ENCODE measurements around the gene MRGPRF. TPM values are rescaled to one million over a fixed set of nuclear protein-coding genes. Genes with fewer than 3 reads are reported as not detected.

MRGPRF gene
- polyA plus RNA-seq, 2 of the 4 experiments (the other 2 are of a cell fraction), result 0.04 TPM; not detected in 1

DNA sequence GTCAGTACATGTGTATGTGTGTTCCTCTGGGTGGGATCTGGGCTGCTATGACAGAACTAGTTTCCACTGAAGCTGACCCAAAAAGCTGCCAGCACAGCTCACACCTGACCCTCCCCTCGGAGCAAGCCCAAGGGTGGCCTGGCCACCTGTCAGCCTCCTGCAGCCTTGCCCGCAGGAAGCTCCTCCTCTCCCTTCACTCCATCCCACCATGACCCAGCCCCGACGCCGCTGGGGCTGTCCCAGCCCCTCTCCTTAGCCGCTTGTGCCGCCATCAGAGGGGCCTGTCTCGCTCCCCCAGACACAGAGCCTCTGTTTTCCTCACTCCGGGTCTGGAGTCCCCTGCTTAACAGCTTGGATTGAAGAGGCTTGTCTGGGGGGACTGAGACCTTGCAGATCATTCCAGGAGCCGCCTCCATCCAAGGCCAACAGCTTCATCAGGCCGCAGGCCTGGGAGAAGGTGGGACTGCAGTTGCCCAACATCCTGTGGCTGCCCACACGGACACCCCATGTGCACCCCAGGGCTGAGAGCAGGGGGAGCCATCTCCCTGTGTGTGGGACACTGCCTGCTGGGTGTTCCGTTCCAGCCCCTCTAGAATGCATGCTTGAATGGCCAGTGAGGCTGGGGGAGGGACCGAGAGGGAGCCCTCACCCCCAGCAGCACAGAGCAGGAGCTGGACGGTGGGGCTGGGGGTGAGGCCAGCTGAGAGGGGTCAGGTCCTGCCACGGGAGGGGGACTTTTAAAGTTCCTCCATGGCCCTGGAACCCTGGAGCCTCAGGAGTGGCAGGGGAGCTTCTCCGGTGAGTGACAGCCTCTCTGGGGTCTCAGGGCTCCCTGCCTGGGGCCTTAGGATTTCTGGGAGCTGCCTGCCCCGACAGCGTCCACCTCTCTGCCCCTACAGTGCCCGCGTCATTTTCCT is 696 bp downstream of the MRGPRF start:
- Histone ChIP-seq H3K9me3 (no peaks in the 10 kb centered on the region), H3K4me1 (peaks cover 35% of the 10 kb centered on the region), H3K27ac (no peak overlapping the region), H3K4me2 (no peak overlapping the region), H3K4me3 (no peak overlapping the region)
- ATAC-seq (no peak), FAIRE-seq (no peak), DNase-seq (ENCODE audit: low read depth in 1 of 2, low spot score in 1 of 2) (no peak)
- ChIA-PET POLR2A (interaction anchor here (0.6 kb wide), 1 partner anchor 12 kb away, joined by 3 read pairs; no protein-coding TSS in a partner anchor), CTCF (interaction anchor here (0.6 to 1.2 kb wide), 4 partner anchors 11 to 85 kb away, joined by 3 read pairs; no protein-coding TSS in a partner anchor)
- no peak for TF ChIP-seq ZSCAN20 (CRISPR knock-in tag; IDR thresholded peaks at IDR 0.05)
- TF ChIP-seq, protein P1, sequence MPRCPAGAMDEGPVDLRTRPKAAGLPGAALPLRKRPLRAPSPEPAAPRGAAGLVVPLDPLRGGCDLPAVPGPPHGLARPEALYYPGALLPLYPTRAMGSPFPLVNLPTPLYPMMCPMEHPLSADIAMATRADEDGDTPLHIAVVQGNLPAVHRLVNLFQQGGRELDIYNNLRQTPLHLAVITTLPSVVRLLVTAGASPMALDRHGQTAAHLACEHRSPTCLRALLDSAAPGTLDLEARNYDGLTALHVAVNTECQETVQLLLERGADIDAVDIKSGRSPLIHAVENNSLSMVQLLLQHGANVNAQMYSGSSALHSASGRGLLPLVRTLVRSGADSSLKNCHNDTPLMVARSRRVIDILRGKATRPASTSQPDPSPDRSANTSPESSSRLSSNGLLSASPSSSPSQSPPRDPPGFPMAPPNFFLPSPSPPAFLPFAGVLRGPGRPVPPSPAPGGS (IDR thresholded peaks at IDR 0.05), result no peak
- no peak for TF ChIP-seq HDAC2 (IDR thresholded peaks at IDR 0.05)
- no peak for TF ChIP-seq CEBPB (IDR thresholded peaks at IDR 0.05)
- TF ChIP-seq POLR2AphosphoS2 (conservative IDR thresholded peaks at IDR 0.05; ENCODE audit: low read length), result no peak
- no peak for TF ChIP-seq POLR2A (IDR thresholded peaks at IDR 0.05; ENCODE audit: low read length)
- no peak for TF ChIP-seq MAFK (IDR thresholded peaks at IDR 0.05; ENCODE audit: partially characterized antibody)
- TF ChIP-seq RAD21 (conservative IDR thresholded peaks at IDR 0.05 in 1 of 2, IDR thresholded peaks at IDR 0.05 in 1 of 2), result no peak
- TF ChIP-seq, protein P2, sequence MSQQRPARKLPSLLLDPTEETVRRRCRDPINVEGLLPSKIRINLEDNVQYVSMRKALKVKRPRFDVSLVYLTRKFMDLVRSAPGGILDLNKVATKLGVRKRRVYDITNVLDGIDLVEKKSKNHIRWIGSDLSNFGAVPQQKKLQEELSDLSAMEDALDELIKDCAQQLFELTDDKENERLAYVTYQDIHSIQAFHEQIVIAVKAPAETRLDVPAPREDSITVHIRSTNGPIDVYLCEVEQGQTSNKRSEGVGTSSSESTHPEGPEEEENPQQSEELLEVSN (IDR thresholded peaks at IDR 0.05; ENCODE audit: borderline replicate concordance, low read depth), result no peak
- TF ChIP-seq HOXB13 (CRISPR knock-in tag; IDR thresholded peaks at IDR 0.05; ENCODE audit: low read depth), result no peak
- TF ChIP-seq RARB (CRISPR knock-in tag; IDR thresholded peaks at IDR 0.05), result no peak
- TF ChIP-seq, protein P3, sequence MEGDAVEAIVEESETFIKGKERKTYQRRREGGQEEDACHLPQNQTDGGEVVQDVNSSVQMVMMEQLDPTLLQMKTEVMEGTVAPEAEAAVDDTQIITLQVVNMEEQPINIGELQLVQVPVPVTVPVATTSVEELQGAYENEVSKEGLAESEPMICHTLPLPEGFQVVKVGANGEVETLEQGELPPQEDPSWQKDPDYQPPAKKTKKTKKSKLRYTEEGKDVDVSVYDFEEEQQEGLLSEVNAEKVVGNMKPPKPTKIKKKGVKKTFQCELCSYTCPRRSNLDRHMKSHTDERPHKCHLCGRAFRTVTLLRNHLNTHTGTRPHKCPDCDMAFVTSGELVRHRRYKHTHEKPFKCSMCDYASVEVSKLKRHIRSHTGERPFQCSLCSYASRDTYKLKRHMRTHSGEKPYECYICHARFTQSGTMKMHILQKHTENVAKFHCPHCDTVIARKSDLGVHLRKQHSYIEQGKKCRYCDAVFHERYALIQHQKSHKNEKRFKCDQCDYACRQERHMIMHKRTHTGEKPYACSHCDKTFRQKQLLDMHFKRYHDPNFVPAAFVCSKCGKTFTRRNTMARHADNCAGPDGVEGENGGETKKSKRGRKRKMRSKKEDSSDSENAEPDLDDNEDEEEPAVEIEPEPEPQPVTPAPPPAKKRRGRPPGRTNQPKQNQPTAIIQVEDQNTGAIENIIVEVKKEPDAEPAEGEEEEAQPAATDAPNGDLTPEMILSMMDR (IDR thresholded peaks at IDR 0.05), result no peak
- TF ChIP-seq REST (IDR thresholded peaks at IDR 0.05), result no peak
- WGBS (ENCODE audit: missing lambda C conversion rate), result 88% methylated on average over 20 of the region's 21 CpGs

- no peak for ATAC-seq
- no peak for FAIRE-seq
- Histone ChIP-seq H3K9me3 (no peaks in the 10 kb centered on the region), H3K27ac (no peak overlapping the region), H3K4me1 (peaks cover 39% of the 10 kb centered on the region), H3K4me2 (no peak overlapping the region), H3K4me3 (no peak overlapping the region)
- WGBS (ENCODE audit: missing lambda C conversion rate), result 85% methylated on average over 9 of the region's 9 CpGs
- ChIA-PET CTCF (interaction anchor here (0.6 to 1.1 kb wide), 2 partner anchors 11 to 14 kb away, joined by 3 read pairs; no protein-coding TSS in a partner anchor), POLR2A (interaction anchor here (0.6 kb wide), 1 partner anchor 11 kb away, joined by 3 read pairs; no protein-coding TSS in a partner anchor)
- TF ChIP-seq ZC3H11A (IDR thresholded peaks at IDR 0.05) (no peak), NPAS2 (CRISPR knock-in tag; IDR thresholded peaks at IDR 0.05; ENCODE audit: borderline replicate concordance) (no peak), POLR2A (IDR thresholded peaks at IDR 0.05; ENCODE audit: low read length) (no peak), RAD21 (conservative IDR thresholded peaks at IDR 0.05 in 1 of 2, IDR thresholded peaks at IDR 0.05 in 1 of 2) (no peak)
- TF ChIP-seq, protein P4, sequence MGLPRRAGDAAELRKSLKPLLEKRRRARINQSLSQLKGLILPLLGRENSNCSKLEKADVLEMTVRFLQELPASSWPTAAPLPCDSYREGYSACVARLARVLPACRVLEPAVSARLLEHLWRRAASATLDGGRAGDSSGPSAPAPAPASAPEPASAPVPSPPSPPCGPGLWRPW (IDR thresholded peaks at IDR 0.05), result no peak
- TF ChIP-seq, protein P5, sequence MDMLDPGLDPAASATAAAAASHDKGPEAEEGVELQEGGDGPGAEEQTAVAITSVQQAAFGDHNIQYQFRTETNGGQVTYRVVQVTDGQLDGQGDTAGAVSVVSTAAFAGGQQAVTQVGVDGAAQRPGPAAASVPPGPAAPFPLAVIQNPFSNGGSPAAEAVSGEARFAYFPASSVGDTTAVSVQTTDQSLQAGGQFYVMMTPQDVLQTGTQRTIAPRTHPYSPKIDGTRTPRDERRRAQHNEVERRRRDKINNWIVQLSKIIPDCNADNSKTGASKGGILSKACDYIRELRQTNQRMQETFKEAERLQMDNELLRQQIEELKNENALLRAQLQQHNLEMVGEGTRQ (IDR thresholded peaks at IDR 0.05), result no peak
- no peak for DNase-seq (ENCODE audit: low read depth in 1 of 2, low spot score in 1 of 2)
Measured at GRCh38 chr11:69011624-69012091, 1.4 kb downstream of the MRGPRF start.
